ENCODE measurements around the gene GRIN1. TPM values are rescaled to one million over a fixed set of nuclear protein-coding genes. Genes with fewer than 3 reads are reported as not detected.

The GRIN1 gene
- total and polyA plus RNA-seq, 2 donors (not counting 3 experiments of a cell fraction or from before 2014, with no cell fraction given), result not detected

GRCh38 chr9:137149363-137149762 is 10.4 kb downstream of the GRIN1 start:
- FAIRE-seq, result no peak
- dilution Hi-C loops (cut with MboI; ENCODE audit: extremely low pct_ligation_motif_present, low sequenced_read_pairs), result no loop called here

DNA sequence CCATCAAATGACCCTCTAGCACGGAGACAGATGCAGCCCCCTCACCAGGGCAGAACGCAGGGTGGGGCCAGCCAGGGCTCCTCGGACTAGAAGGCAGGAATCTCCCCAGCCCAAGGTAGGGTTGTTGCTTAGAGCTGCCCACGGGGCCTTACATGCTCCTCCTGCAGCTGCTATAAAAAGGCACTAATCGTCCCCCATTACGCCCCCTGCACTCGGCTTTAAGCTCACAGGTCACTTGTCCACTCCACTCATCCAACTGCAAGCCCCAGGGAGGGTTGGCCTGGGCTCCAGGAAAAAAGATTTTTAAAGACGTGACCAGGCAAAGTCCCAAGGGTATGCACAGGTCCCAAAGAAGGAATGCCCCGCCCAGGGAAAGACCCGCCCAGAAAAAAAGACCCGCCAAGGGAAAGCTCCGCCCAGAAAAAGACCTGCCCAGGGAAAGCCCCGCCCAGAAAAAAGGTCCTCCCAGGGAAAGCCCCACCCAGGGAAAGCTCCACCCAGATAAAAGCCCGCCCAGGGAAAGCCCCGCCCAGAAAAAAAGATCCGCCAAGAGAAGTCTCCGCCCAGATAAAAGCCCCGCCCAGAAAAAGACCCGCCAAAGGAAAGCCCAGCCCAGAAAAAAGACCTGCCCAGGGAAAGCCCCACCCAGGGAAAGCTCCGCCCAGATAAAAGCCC is 11.1 kb downstream of the GRIN1 start:
- FAIRE-seq (no peak), DNase-seq (ENCODE audit: low read depth, low spot score) (no peak)
- dilution Hi-C loops (cut with MboI; ENCODE audit: extremely low pct_ligation_motif_present, low sequenced_read_pairs), result no loop called here
- Histone ChIP-seq H4K20me1 (replicated peaks; ENCODE audit: control insufficient read depth, extremely low read depth, insufficient read depth, low read length) (no peaks in the 10 kb centered on the region), H2AFZ (ENCODE audit: low read depth, low read length) (no peak overlapping the region), H3K4me1 (ENCODE audit: control insufficient read depth, extremely low read depth, insufficient read depth, low read length) (no peaks in the 10 kb centered on the region), H3K36me3 (ENCODE audit: control insufficient read depth in 2 of 2, extremely low read depth in 1 of 2, insufficient read depth in 2 of 2, low read length in 2 of 2) (no peaks in the 10 kb centered on the region), H3K4me2 (ENCODE audit: insufficient read depth, low read length) (no peak overlapping the region), H3K9me3 (replicated peaks; ENCODE audit: control insufficient read depth, insufficient read depth, low read length) (no peaks in the 10 kb centered on the region), H3K9ac (replicated peaks; ENCODE audit: extremely low read depth, insufficient read depth, low read length) (no peak overlapping the region), H3K27me3 (ENCODE audit: control insufficient read depth in 2 of 2, insufficient read depth in 2 of 2, low read length in 2 of 2) (no peaks in the 10 kb centered on the region), H3K4me3 (replicated peaks in 1 of 3; ENCODE audit: insufficient read depth in 1 of 3, low read depth in 1 of 3, low read length in 3 of 3) (no peak overlapping the region), H3K27ac (ENCODE audit: insufficient read depth, low read depth, low read length) (no peak overlapping the region), H3K9me1 (replicated peaks; ENCODE audit: control insufficient read depth, extremely low read depth, insufficient read depth, low read length) (no peaks in the 10 kb centered on the region), H3K79me2 (ENCODE audit: control insufficient read depth, insufficient read depth, low read length) (no peaks in the 10 kb centered on the region)
- ChIA-PET CTCF (interaction anchor here (1.3 to 2.4 kb wide), 3 partner anchors 21 to 27 kb away, joined by 4 to 6 read pairs (median 4); no protein-coding TSS in a partner anchor), POLR2A (no interaction called here)
- intact Hi-C loops (cut with micrococcal nuclease), result no loop called here
- no TSS peak for BruUV-seq (replicated peaks)
- TF ChIP-seq MYC (IDR thresholded peaks at IDR 0.05; ENCODE audit: low read depth, low read length) (no peak), JUN (IDR thresholded peaks at IDR 0.05; ENCODE audit: borderline replicate concordance, insufficient read depth, insufficient read length, low read depth) (no peak), FOS (IDR thresholded peaks at IDR 0.05; ENCODE audit: borderline replicate concordance, insufficient read depth, low read length) (no peak), POLR2A (IDR thresholded peaks at IDR 0.05; ENCODE audit: low read depth, low read length) (no peak), POLR2AphosphoS5 (IDR thresholded peaks at IDR 0.05; ENCODE audit: insufficient read depth, low read depth, low read length) (no peak), GATA2 (IDR thresholded peaks at IDR 0.05; ENCODE audit: insufficient read depth, insufficient read length, low read depth, low read length) (no peak), EZH2 (IDR thresholded peaks at IDR 0.05; ENCODE audit: borderline replicate concordance, low read depth, low read length, severe bottlenecking) (no peak)
- TF ChIP-seq, protein P1, sequence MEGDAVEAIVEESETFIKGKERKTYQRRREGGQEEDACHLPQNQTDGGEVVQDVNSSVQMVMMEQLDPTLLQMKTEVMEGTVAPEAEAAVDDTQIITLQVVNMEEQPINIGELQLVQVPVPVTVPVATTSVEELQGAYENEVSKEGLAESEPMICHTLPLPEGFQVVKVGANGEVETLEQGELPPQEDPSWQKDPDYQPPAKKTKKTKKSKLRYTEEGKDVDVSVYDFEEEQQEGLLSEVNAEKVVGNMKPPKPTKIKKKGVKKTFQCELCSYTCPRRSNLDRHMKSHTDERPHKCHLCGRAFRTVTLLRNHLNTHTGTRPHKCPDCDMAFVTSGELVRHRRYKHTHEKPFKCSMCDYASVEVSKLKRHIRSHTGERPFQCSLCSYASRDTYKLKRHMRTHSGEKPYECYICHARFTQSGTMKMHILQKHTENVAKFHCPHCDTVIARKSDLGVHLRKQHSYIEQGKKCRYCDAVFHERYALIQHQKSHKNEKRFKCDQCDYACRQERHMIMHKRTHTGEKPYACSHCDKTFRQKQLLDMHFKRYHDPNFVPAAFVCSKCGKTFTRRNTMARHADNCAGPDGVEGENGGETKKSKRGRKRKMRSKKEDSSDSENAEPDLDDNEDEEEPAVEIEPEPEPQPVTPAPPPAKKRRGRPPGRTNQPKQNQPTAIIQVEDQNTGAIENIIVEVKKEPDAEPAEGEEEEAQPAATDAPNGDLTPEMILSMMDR (IDR thresholded peaks at IDR 0.05; ENCODE audit: extremely low read depth in 1 of 2, insufficient read depth in 1 of 2, low read depth in 1 of 2, low read length in 2 of 2), result no peak
- TF ChIP-seq, protein P2, sequence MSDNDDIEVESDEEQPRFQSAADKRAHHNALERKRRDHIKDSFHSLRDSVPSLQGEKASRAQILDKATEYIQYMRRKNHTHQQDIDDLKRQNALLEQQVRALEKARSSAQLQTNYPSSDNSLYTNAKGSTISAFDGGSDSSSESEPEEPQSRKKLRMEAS (IDR thresholded peaks at IDR 0.05; ENCODE audit: insufficient read depth, insufficient read length), result no peak

More at GRCh38 chr9:137149363-137149762, 10.4 kb downstream of the GRIN1 start:
- H3K9ac ChIP-seq (replicated peaks; ENCODE audit: extremely low read depth, insufficient read depth, low read length), result no peak overlapping the region
- no peak overlapping the region for H2AFZ ChIP-seq (ENCODE audit: low read depth, low read length)
- intact Hi-C loops (cut with micrococcal nuclease), result no loop called here
- TF ChIP-seq, protein P2 (IDR thresholded peaks at IDR 0.05; ENCODE audit: insufficient read depth, insufficient read length), result no peak
- TF ChIP-seq JUN (IDR thresholded peaks at IDR 0.05; ENCODE audit: borderline replicate concordance, insufficient read depth, insufficient read length, low read depth), result no peak
- TF ChIP-seq EZH2 (IDR thresholded peaks at IDR 0.05; ENCODE audit: borderline replicate concordance, low read depth, low read length, severe bottlenecking), result no peak
- TF ChIP-seq POLR2AphosphoS5 (IDR thresholded peaks at IDR 0.05; ENCODE audit: insufficient read depth, low read depth, low read length), result no peak
- no peak for TF ChIP-seq MYC (IDR thresholded peaks at IDR 0.05; ENCODE audit: low read depth, low read length)
- TF ChIP-seq GATA2 (IDR thresholded peaks at IDR 0.05; ENCODE audit: insufficient read depth, insufficient read length, low read depth, low read length), result no peak
- H3K4me1 ChIP-seq (ENCODE audit: control insufficient read depth, extremely low read depth, insufficient read depth, low read length), result no peaks in the 10 kb centered on the region
- ChIA-PET POLR2A (no interaction called here), CTCF (interaction anchor here (1.7 kb wide), 1 partner anchor 20 kb away, joined by 4 read pairs; no protein-coding TSS in a partner anchor)
- no peaks in the 10 kb centered on the region for H3K9me3 ChIP-seq (replicated peaks; ENCODE audit: control insufficient read depth, insufficient read depth, low read length)
- no peaks in the 10 kb centered on the region for H3K79me2 ChIP-seq (ENCODE audit: control insufficient read depth, insufficient read depth, low read length)
- H4K20me1 ChIP-seq (replicated peaks; ENCODE audit: control insufficient read depth, extremely low read depth, insufficient read depth, low read length), result no peaks in the 10 kb centered on the region
- BruUV-seq (replicated peaks), result no TSS peak
- no peaks in the 10 kb centered on the region for H3K9me1 ChIP-seq (replicated peaks; ENCODE audit: control insufficient read depth, extremely low read depth, insufficient read depth, low read length)
- DNase-seq (ENCODE audit: low read depth, low spot score), result no peak
- no peaks in the 10 kb centered on the region for H3K36me3 ChIP-seq (ENCODE audit: control insufficient read depth in 2 of 2, extremely low read depth in 1 of 2, insufficient read depth in 2 of 2, low read length in 2 of 2)
- H3K27ac ChIP-seq (ENCODE audit: insufficient read depth, low read depth, low read length), result no peak overlapping the region
- no peaks in the 10 kb centered on the region for H3K27me3 ChIP-seq (ENCODE audit: control insufficient read depth in 2 of 2, insufficient read depth in 2 of 2, low read length in 2 of 2)
- H3K4me3 ChIP-seq (replicated peaks in 1 of 3; ENCODE audit: insufficient read depth in 1 of 3, low read depth in 1 of 3, low read length in 3 of 3), result no peak overlapping the region
- no peak overlapping the region for H3K4me2 ChIP-seq (ENCODE audit: insufficient read depth, low read length)
